GM21381 (cell line): ENCODE measurements around the gene TBCD.

Source experiments
- ATAC-seq: cut with Tn5 transposase; IDR thresholded peaks from one replicate; pipeline ENCODE4 v1.9.1; 2021; ENCODE audit warnings: mild to moderate bottlenecking, moderate library complexity; ENCODE audit not compliant: unreplicated experiment

The TBCD gene

GRCh38 chr17:82830249-82830661, 78.4 kb downstream of the TBCD start:
- ATAC-seq = no peak

- no peak for ATAC-seq
These were observed 79.4 kb downstream of the TBCD start for GRCh38 chr17:82831041-82831817.

GRCh38 chr17:82831818-82832200, 79.9 kb downstream of the TBCD start:
- no peak for ATAC-seq

- ATAC-seq = no peak
These were observed 80.5 kb downstream of the TBCD start for GRCh38 chr17:82832411-82832810.

GRCh38 chr17:82832881-82833475, 81.1 kb downstream of the TBCD start:
- ATAC-seq = no peak

GRCh38 chr17:82835122-82835521, 83.3 kb downstream of the TBCD start:
- ATAC-seq = no peak

GRCh38 chr17:82835766-82836512, 84.1 kb downstream of the TBCD start:
- no peak for ATAC-seq

- no peak for ATAC-seq
These were observed 85.0 kb downstream of the TBCD start for GRCh38 chr17:82836823-82837357.

- no peak for ATAC-seq
These were observed 85.9 kb downstream of the TBCD start for GRCh38 chr17:82837586-82838320.

- no peak for ATAC-seq
These were observed 86.7 kb downstream of the TBCD start for GRCh38 chr17:82838386-82839063.

GRCh38 chr17:82839617-82840292, 87.9 kb downstream of the TBCD start, which contains the start of gene ZNF750:
Gene ZNF750 (minus strand): TSS chr17:82840022. CDS start chr17:82832454, 7,568 bp downstream.
- no peak for ATAC-seq

GRCh38 chr17:82840431-82840831, 88.6 kb downstream of the TBCD start:
- no peak for ATAC-seq

GRCh38 chr17:82841921-82842596, 90.2 kb downstream of the TBCD start:
- ATAC-seq = no peak

- ATAC-seq = no peak
These were observed 92.2 kb downstream of the TBCD start for GRCh38 chr17:82843904-82844680.

GRCh38 chr17:82844796-82845162, 92.9 kb downstream of the TBCD start:
- no peak for ATAC-seq

- ATAC-seq = no peak
These were observed 93.4 kb downstream of the TBCD start for GRCh38 chr17:82845163-82845807.

- ATAC-seq = no peak
These were observed 94.3 kb downstream of the TBCD start for GRCh38 chr17:82846061-82846691.
